Measurements from ENCODE around the gene MLIP. TPM values are rescaled to one million over a fixed set of nuclear protein-coding genes. Genes with fewer than 3 reads are reported as not detected.
"Not testable (repeated sequence)": the region's sequence is repeated elsewhere in the genome, so short reads cannot be mapped to it uniquely, and the experiment has no call there.

The MLIP gene
- polyA plus RNA-seq, 1 donor: 0.66 TPM

DNA sequence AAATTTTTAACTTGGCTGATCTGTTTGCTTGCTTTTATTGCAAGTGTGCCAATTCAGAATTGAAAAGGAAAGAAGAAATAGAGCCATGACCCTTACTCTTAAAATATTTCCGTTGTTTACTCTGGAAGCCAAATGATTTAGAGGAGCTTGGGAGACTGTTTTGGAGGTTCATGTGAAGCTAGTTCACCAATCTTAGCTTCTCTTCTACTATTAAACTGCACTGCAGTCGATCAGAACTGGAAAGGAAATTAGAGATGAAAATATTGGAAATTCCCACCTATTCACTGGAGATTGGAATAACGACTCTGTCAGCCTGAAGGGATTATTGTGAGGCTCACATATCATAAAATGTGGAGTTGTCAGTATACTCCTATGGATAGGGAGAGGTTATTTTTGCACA, 81.8 kb downstream of the MLIP start:
- Histone ChIP-seq H3K27ac (ENCODE audit: low read length) (no peak overlapping the region), H3K4me3 (ENCODE audit: low read length) (no peak overlapping the region), H3K9me3 (ENCODE audit: control insufficient read depth, low read depth, low read length) (no peaks in the 10 kb centered on the region), H3K36me3 (ENCODE audit: control insufficient read depth, insufficient read depth, low read length) (no peaks in the 10 kb centered on the region), H3K4me1 (ENCODE audit: control insufficient read depth, insufficient read depth, low read length) (no peaks in the 10 kb centered on the region), H3K27me3 (ENCODE audit: control insufficient read depth, insufficient read depth, low read length) (no peaks in the 10 kb centered on the region)
- no peak for DNase-seq
- WGBS (ENCODE audit: insufficient coverage, low lambda C conversion rate): 83% methylated on average over 1 of the region's 3 CpGs

DNA sequence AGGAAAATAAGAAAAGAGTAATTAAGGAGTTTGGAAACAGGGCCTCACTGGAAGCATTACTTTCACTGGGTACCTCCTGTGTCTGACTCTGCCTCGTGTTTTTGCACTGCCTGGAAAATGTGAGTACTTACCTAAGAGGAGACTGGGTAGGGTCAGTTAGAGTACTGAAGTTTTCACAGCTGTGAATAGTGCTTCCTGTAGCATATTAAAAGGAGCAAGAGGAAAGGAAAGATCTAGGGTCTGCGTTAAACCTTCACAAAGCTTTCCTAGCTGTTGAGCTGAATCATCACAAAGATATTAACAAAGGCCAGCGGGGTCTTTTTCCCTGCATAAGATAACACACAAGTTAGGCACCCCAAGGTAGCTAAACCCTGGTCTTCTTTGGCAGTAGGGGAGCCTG, 82.3 kb downstream of the MLIP start:
- no CpG with 5 or more reads among the region's 3 CpGs for WGBS (ENCODE audit: insufficient coverage, low lambda C conversion rate)
- Histone ChIP-seq H3K27ac (ENCODE audit: low read length) (no peak overlapping the region), H3K4me1 (ENCODE audit: control insufficient read depth, insufficient read depth, low read length) (peaks cover under 1% of the 10 kb centered on the region), H3K27me3 (ENCODE audit: control insufficient read depth, insufficient read depth, low read length) (no peaks in the 10 kb centered on the region), H3K9me3 (ENCODE audit: control insufficient read depth, low read depth, low read length) (no peaks in the 10 kb centered on the region), H3K4me3 (ENCODE audit: low read length) (no peak overlapping the region), H3K36me3 (ENCODE audit: control insufficient read depth, insufficient read depth, low read length) (no peaks in the 10 kb centered on the region)
- no peak for DNase-seq

DNA sequence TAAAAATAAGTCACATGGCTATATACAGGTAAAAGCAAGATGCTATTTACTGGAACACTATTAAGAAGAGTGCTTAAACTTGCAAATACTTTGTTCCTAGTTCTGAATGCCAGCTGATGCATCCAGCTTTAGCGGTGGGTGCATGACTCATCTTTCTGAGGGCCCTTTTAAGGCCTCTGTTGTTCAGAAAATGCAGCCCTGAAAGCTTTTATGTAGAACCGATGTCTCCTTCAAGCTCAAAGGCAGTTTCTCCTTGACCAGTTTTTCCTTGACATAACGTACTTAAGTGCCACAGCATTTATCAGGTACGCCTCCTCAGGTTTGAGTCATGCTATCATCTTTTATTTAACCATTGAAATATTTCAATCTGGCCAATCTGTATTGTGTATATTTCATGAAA, 82.8 kb downstream of the MLIP start:
- H3K27ac ChIP-seq (ENCODE audit: low read length): no peak overlapping the region
- H3K9me3 ChIP-seq (ENCODE audit: control insufficient read depth, low read depth, low read length): no peaks in the 10 kb centered on the region
- no peaks in the 10 kb centered on the region for H3K27me3 ChIP-seq (ENCODE audit: control insufficient read depth, insufficient read depth, low read length)
- no CpG with 5 or more reads among the region's 4 CpGs for WGBS (ENCODE audit: insufficient coverage, low lambda C conversion rate)
- H3K4me1 ChIP-seq (ENCODE audit: control insufficient read depth, insufficient read depth, low read length): peaks cover 2% of the 10 kb centered on the region
- H3K4me3 ChIP-seq (ENCODE audit: low read length): no peak overlapping the region
- DNase-seq: no peak
- H3K36me3 ChIP-seq (ENCODE audit: control insufficient read depth, insufficient read depth, low read length): no peaks in the 10 kb centered on the region

DNA sequence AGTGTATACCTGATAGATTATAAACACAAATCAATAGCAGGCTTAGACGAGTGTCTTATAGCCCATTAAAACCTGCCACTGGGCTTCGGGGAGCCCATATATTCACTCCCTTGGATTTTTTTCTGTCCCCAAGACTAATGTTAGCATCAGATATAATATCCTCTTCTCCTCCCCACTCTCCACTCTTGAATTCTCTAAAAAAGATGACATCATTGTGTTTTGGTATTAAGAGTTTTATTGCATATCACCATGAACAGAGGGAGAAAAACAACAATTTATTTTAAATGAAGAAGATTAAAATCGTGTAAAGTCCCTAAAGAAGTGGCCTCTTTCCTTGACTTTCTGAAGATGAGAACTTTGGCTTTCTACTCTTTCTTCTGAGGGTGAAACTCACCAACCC, 84.4 kb downstream of the MLIP start:
- Histone ChIP-seq H3K9me3 (ENCODE audit: control insufficient read depth, low read depth, low read length) (no peaks in the 10 kb centered on the region), H3K4me1 (ENCODE audit: control insufficient read depth, insufficient read depth, low read length) (peaks cover 2% of the 10 kb centered on the region), H3K4me3 (ENCODE audit: low read length) (no peak overlapping the region), H3K36me3 (ENCODE audit: control insufficient read depth, insufficient read depth, low read length) (no peaks in the 10 kb centered on the region), H3K27me3 (ENCODE audit: control insufficient read depth, insufficient read depth, low read length) (no peaks in the 10 kb centered on the region), H3K27ac (ENCODE audit: low read length) (no peak overlapping the region)
- WGBS (ENCODE audit: insufficient coverage, low lambda C conversion rate): 86% methylated on average over 1 of the region's 3 CpGs
- no peak for DNase-seq

DNA sequence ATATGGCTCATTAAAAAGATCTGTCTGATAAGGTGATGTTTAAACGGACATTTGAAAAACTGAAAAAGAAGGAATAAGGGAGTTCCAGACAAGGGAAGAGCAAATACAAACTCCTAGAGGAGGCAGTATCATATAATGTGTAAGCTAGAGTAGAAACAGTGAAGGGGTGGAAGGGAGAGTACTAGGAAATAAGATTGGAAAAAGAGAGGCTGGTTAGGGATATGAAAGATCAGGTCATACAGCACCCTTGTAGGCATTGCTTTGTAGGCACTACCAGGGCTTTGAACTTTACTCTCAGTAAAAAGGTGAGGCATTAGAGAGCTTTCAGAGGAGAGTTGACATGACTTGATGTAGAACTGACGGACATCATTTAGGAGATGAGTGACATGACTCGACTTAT, 85.7 kb downstream of the MLIP start:
- Histone ChIP-seq H3K9me3 (ENCODE audit: control insufficient read depth, low read depth, low read length) (no peaks in the 10 kb centered on the region), H3K27me3 (ENCODE audit: control insufficient read depth, insufficient read depth, low read length) (no peaks in the 10 kb centered on the region), H3K27ac (ENCODE audit: low read length) (peak overlapping the region; percentile 63), H3K4me3 (ENCODE audit: low read length) (no peak overlapping the region), H3K36me3 (ENCODE audit: control insufficient read depth, insufficient read depth, low read length) (no peaks in the 10 kb centered on the region), H3K4me1 (ENCODE audit: control insufficient read depth, insufficient read depth, low read length) (peaks cover 2% of the 10 kb centered on the region)
- DNase-seq: peak in 1 of 2 donors; percentile 9
- 84% methylated on average over 3 of the region's 3 CpGs for WGBS (ENCODE audit: insufficient coverage, low lambda C conversion rate)

DNA sequence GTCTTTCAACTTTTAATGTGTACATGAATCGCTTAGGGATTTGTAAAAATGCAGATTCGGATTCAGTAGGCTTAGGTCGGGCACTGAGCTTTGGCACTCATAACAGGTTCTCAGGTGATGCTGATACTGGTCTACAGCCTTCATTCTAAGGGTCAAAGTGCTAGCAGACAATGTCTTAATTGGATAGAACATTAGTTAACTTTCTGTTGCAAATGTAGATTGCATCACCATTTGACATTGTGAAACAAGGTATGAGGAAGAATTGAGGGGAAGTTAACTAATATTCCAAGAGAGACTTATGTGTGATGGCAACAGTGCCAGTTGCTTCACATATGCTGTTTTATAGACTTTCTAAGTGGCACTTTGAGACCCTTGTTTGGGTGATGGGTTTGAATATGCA, 86.9 kb downstream of the MLIP start:
- no peaks in the 10 kb centered on the region for H3K27me3 ChIP-seq (ENCODE audit: control insufficient read depth, insufficient read depth, low read length)
- H3K27ac ChIP-seq (ENCODE audit: low read length): peak overlapping the region; percentile 63
- no peaks in the 10 kb centered on the region for H3K9me3 ChIP-seq (ENCODE audit: control insufficient read depth, low read depth, low read length)
- H3K4me1 ChIP-seq (ENCODE audit: control insufficient read depth, insufficient read depth, low read length): peaks cover 2% of the 10 kb centered on the region
- no CpG with 5 or more reads among the region's 3 CpGs for WGBS (ENCODE audit: insufficient coverage, low lambda C conversion rate)
- no peak overlapping the region for H3K4me3 ChIP-seq (ENCODE audit: low read length)
- peak; percentile 84 to 92 for DNase-seq
- H3K36me3 ChIP-seq (ENCODE audit: control insufficient read depth, insufficient read depth, low read length): no peaks in the 10 kb centered on the region

DNA sequence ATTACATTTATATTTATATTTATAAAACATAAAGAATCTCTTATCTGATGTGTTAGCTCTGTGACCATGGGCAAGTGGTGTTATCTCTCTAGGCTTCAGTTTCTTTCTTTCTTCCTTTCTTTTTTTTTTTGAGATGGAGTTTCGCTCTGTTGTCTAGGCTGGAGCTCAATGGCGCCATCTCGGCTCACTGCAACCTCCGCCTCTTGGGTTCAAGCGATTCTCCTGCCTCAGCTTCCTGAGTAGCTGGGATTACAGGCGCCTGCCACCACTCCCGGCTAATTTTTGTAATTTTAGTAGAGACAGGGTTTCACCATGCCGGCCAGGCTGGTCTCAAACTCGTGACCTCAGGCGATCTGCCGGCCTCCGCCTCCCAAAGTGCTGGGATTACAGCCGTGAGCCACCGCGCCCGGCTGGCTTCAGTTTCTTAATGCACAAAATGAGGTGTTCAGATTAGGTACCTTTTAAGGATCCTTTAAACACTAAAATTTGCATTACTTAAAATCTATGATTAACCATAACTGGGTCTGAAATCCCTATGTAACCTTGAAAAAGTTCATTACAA, 92.3 kb downstream of the MLIP start:
- not testable (repeated sequence) for H3K27me3 ChIP-seq (ENCODE audit: control insufficient read depth, insufficient read depth, low read length); H3K36me3 ChIP-seq (ENCODE audit: control insufficient read depth, insufficient read depth, low read length); H3K4me3 ChIP-seq (ENCODE audit: low read length); H3K4me1 ChIP-seq (ENCODE audit: control insufficient read depth, insufficient read depth, low read length); H3K27ac ChIP-seq (ENCODE audit: low read length); H3K9me3 ChIP-seq (ENCODE audit: control insufficient read depth, low read depth, low read length); DNase-seq
- 100% methylated on average over 8 of the region's 16 CpGs for WGBS (ENCODE audit: insufficient coverage, low lambda C conversion rate)

DNA sequence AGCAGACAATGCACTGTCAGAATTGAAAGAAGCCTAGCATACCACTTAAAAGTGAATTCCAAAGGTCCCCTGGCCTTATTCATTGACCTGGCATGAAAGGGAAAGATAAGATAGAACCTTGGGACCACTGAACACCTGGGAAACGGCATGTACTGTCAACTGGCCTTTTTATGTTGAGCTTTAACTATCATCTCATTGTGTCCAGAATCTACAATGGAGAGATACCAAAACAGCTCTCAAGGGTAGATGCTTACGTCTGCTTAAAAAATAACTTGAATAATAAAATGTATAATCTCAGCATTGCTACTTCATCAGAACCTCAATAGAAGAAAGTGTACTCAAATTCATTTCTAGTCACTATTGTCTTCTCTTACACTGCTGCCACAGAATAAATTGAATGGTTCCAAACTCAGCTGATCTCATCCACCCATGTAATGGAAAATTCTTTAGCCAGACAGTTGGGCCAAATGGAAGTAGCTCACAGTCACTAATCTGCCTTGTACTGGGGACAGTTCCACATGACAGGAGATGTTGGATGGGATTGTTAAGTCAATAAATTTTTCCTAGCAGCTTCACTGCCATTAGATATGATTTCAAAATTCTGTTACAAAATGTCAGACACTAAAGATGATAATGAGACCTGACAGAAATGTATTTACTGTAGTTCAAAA, 93.8 kb downstream of the MLIP start:
- peak; percentile 38 to 67 for DNase-seq
- WGBS (ENCODE audit: insufficient coverage, low lambda C conversion rate): no CpG with 5 or more reads among the region's 2 CpGs
- no peaks in the 10 kb centered on the region for H3K36me3 ChIP-seq (ENCODE audit: control insufficient read depth, insufficient read depth, low read length)
- H3K27ac ChIP-seq (ENCODE audit: low read length): peak overlapping the region; percentile 49
- H3K4me1 ChIP-seq (ENCODE audit: control insufficient read depth, insufficient read depth, low read length): peaks cover 5% of the 10 kb centered on the region
- H3K9me3 ChIP-seq (ENCODE audit: control insufficient read depth, low read depth, low read length): no peaks in the 10 kb centered on the region
- H3K4me3 ChIP-seq (ENCODE audit: low read length): no peak overlapping the region
- H3K27me3 ChIP-seq (ENCODE audit: control insufficient read depth, insufficient read depth, low read length): no peaks in the 10 kb centered on the region

DNA sequence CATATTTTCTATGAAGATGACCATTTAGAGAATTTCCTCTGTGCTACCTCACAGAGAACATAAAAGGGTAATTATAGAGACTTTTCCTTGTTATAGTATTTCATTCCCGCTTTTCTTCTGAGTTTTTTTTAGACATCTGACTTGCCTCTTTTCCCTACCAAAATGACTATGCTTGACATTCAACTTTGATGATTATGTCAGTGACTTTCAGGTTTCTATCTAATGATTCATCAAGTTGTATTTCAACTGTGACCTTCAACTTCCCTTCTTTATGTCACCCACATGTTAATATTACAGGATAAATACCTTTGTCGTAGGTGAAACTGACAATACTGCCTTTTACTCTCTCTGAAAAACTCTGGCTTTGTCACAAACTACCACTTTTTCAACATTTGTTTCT, 95.3 kb downstream of the MLIP start:
- Histone ChIP-seq H3K9me3 (ENCODE audit: control insufficient read depth, low read depth, low read length) (no peaks in the 10 kb centered on the region), H3K4me3 (ENCODE audit: low read length) (no peak overlapping the region), H3K4me1 (ENCODE audit: control insufficient read depth, insufficient read depth, low read length) (peaks cover 5% of the 10 kb centered on the region), H3K27ac (ENCODE audit: low read length) (no peak overlapping the region), H3K27me3 (ENCODE audit: control insufficient read depth, insufficient read depth, low read length) (no peaks in the 10 kb centered on the region), H3K36me3 (ENCODE audit: control insufficient read depth, insufficient read depth, low read length) (no peaks in the 10 kb centered on the region)
- 48% methylated on average over 2 of the region's 2 CpGs for WGBS (ENCODE audit: insufficient coverage, low lambda C conversion rate)
- no peak for DNase-seq

DNA sequence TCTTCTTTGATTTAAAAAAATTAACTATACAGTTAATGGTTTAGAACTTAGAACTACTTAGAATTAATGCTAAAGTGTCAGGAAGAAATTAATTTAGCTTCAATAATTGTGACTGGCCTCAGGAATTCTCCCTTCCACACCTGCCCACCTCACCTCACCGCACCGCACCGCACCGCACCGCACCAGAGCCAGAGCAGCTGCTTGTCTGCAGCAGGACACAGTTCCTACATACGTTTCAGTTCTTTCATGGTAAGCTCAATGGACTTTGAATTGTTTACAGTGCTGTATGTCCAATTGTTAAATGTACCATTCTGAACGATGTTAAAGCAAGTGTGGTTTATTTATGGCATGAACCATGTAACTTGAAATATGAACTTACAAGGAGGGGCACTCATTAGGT, 98.7 kb downstream of the MLIP start:
- no CpG with 5 or more reads among the region's 7 CpGs for WGBS (ENCODE audit: insufficient coverage, low lambda C conversion rate)
- not testable (repeated sequence) for DNase-seq; H3K27me3 ChIP-seq (ENCODE audit: control insufficient read depth, insufficient read depth, low read length); H3K36me3 ChIP-seq (ENCODE audit: control insufficient read depth, insufficient read depth, low read length); H3K4me3 ChIP-seq (ENCODE audit: low read length); H3K9me3 ChIP-seq (ENCODE audit: control insufficient read depth, low read depth, low read length); H3K27ac ChIP-seq (ENCODE audit: low read length); H3K4me1 ChIP-seq (ENCODE audit: control insufficient read depth, insufficient read depth, low read length)

DNA sequence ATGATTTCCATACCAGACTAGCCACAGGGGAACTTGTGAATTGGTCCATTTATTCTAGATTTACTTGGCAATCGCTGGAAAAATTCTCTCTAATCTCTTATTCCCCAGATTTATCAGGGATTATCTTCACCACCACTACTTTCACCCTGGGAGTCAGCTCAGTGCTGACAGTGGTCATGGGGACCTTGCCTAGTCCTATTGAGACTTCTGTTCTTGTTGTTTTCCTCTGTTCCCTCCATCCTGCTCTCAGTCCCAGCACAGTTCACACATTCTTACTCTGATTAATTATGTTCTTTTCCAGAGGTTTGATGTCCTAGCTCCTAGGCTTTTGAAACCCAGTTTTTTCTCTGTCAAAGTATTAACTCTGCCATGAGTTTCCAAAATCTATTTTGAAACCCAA, 103.0 kb downstream of the MLIP start:
- Histone ChIP-seq H3K36me3 (ENCODE audit: control insufficient read depth, insufficient read depth, low read length) (no peaks in the 10 kb centered on the region), H3K9me3 (ENCODE audit: control insufficient read depth, low read depth, low read length) (no peaks in the 10 kb centered on the region), H3K4me1 (ENCODE audit: control insufficient read depth, insufficient read depth, low read length) (no peaks in the 10 kb centered on the region), H3K27me3 (ENCODE audit: control insufficient read depth, insufficient read depth, low read length) (no peaks in the 10 kb centered on the region), H3K27ac (ENCODE audit: low read length) (no peak overlapping the region), H3K4me3 (ENCODE audit: low read length) (no peak overlapping the region)
- DNase-seq: no peak
- WGBS (ENCODE audit: insufficient coverage, low lambda C conversion rate): 83% methylated on average over 1 of the region's 1 CpG

All from large intestine (tissue), 3 donors.